Liver (tissue), 9 donors: ENCODE results near the gene SMOC2. TPM values are rescaled to one million over a fixed set of nuclear protein-coding genes. Genes with fewer than 3 reads are reported as not detected.

ENCODE experiments used
- DNase-seq: peaks from one replicate; pipeline ENCODE4 v3.0.0-alpha.2; 2017; ENCODE audit warnings: low spot score
- H3K27ac ChIP-seq, 2 donors: one replicate each; pipeline ENCODE4 v1.7.0; 2013; ENCODE audit warnings: inconsistent platforms in 2 of 2, low read length in 2 of 2, control low read depth in 1 of 2, low read depth in 1 of 2, mild to moderate bottlenecking in 1 of 2
- H3K27me3 ChIP-seq, 4 donors: one replicate each; pipeline versions ENCODE4 v1.6.1 to v1.7.0; 2013; ENCODE audit warnings: low read length in 3 of 4, inconsistent platforms in 1 of 4, mild to moderate bottlenecking in 1 of 4, moderate library complexity in 1 of 4; ENCODE audit not compliant: control insufficient read depth in 4 of 4, insufficient read depth in 4 of 4
- H3K36me3 ChIP-seq, 4 donors: one replicate each; pipeline versions ENCODE4 v1.6.1 to v1.7.0; 2013; ENCODE audit warnings: low read length in 3 of 4, mild to moderate bottlenecking in 3 of 4, low read depth in 1 of 4, moderate library complexity in 1 of 4; ENCODE audit not compliant: control insufficient read depth in 4 of 4, insufficient read depth in 3 of 4
- H3K4me1 ChIP-seq, 4 donors: one replicate each; pipeline versions ENCODE4 v1.6.1 to v1.7.0; 2013; ENCODE audit warnings: low read length in 3 of 4, mild to moderate bottlenecking in 3 of 4, moderate library complexity in 1 of 4; ENCODE audit not compliant: control insufficient read depth in 4 of 4, insufficient read depth in 4 of 4
- H3K4me3 ChIP-seq, 3 donors: one replicate each; pipeline versions ENCODE4 v1.6.1 to v1.7.0; 2013; ENCODE audit warnings: low read length in 3 of 3, control low read depth in 1 of 3, low read depth in 1 of 3, mild to moderate bottlenecking in 1 of 3
- H3K9ac ChIP-seq, 2 donors: one replicate each; pipeline ENCODE4 v1.7.0; 2013; ENCODE audit warnings: low read length in 2 of 2, mild to moderate bottlenecking in 2 of 2, moderate library complexity in 2 of 2, control low read depth in 1 of 2, low read depth in 1 of 2
- H3K9me3 ChIP-seq, 4 donors: one replicate each; pipeline versions ENCODE4 v1.6.1 to v1.7.0; 2013; ENCODE audit warnings: low read length in 3 of 4; ENCODE audit not compliant: control insufficient read depth in 4 of 4
- EGR1 ChIP-seq, 2 donors: IDR thresholded peaks; 2 replicates each; pipeline ENCODE4 v1.6.1; 2016 to 2018; ENCODE audit warnings: antibody characterized with exemption in 2 of 2, low read depth in 2 of 2
- FOXA1 ChIP-seq: IDR thresholded peaks from 2 replicates; pipeline ENCODE4 v1.6.1; 2016; ENCODE audit warnings: antibody characterized with exemption
- FOXA2 ChIP-seq: IDR thresholded peaks from 2 replicates; pipeline ENCODE4 v1.6.1; 2016; ENCODE audit warnings: antibody characterized with exemption
- GABPA ChIP-seq, 2 donors: IDR thresholded peaks in 1 of 2; conservative IDR thresholded peaks in 1 of 2; 2 replicates each; pipeline ENCODE4 v1.6.1; 2016; ENCODE audit warnings: antibody characterized with exemption in 2 of 2, mild to moderate bottlenecking in 1 of 2, moderate library complexity in 1 of 2
- HNF4A ChIP-seq, 2 donors: conservative IDR thresholded peaks; 2 replicates each; pipeline ENCODE4 v1.6.1; 2016; ENCODE audit warnings: antibody characterized with exemption in 2 of 2, mild to moderate bottlenecking in 2 of 2
- HNF4G ChIP-seq: IDR thresholded peaks from 2 replicates; pipeline ENCODE4 v1.6.1; 2016; ENCODE audit warnings: antibody characterized with exemption
- JUND ChIP-seq, 2 donors: IDR thresholded peaks; 2 replicates each; pipeline ENCODE4 v1.6.1; 2016; ENCODE audit warnings: antibody characterized with exemption in 2 of 2
- NR2F2 ChIP-seq: IDR thresholded peaks from 2 replicates; pipeline ENCODE4 v1.6.1; 2016; ENCODE audit warnings: antibody characterized with exemption
- RAD21 ChIP-seq, 2 donors: IDR thresholded peaks; 2 replicates each; pipeline ENCODE4 v1.6.1; 2016; ENCODE audit warnings: antibody characterized with exemption in 2 of 2, mild to moderate bottlenecking in 2 of 2
- RXRA ChIP-seq, 2 donors: IDR thresholded peaks; 2 replicates each; pipeline ENCODE4 v1.6.1; 2017 to 2018; ENCODE audit warnings: antibody characterized with exemption in 2 of 2, mild to moderate bottlenecking in 1 of 2
- SP1 ChIP-seq: IDR thresholded peaks from 2 replicates; pipeline ENCODE4 v1.6.1; 2018; ENCODE audit warnings: antibody characterized with exemption, mild to moderate bottlenecking
- TAF1 ChIP-seq: conservative IDR thresholded peaks from 2 replicates; pipeline ENCODE4 v1.6.1; 2016; ENCODE audit warnings: antibody characterized with exemption, mild to moderate bottlenecking
- WGBS: extraction: QIAGEN DNeasy Blood & Tissue Kit; methylation state at CpG from one replicate; pipeline ENCODE4 v1.1.7; 2013; 5-methylcytosine and 5-hydroxymethylcytosine counted together
- polyA plus RNA-seq, 2 donors: library from polyadenylated mRNA; stranded (reverse) in 1 of 2; unstranded in 1 of 2; fragments of 200-250 nt in 1 of 2; fragments of >200 nt in 1 of 2; fragmentation: Nextera tagmentation in 1 of 2; extraction: Ambion mirVana in 1 of 2; gene quantifications; one replicate each; pipeline versions ENCODE4 v1.2.1 to v1.2.3, GENCODE V29; 2013 to 2015
- total RNA-seq, 2 donors: library from RNA; depleted of rRNA; stranded (reverse); fragments of >200 nt; gene quantifications; one replicate each; pipeline ENCODE4 v1.2.3, GENCODE V29; 2014
- TF ChIP-seq, protein P1 (sequence below): IDR thresholded peaks from 2 replicates; pipeline ENCODE4 v1.6.1; 2016; ENCODE audit warnings: antibody characterized with exemption
- TF ChIP-seq, protein P2 (sequence below): fragments of 150-350 bp; IDR thresholded peaks from 2 replicates; pipeline ENCODE4 v1.5.1; 2017; ENCODE audit warnings: improper control_type of control experiment, low read depth, low read length; ENCODE audit not compliant: missing input control
- TF ChIP-seq, protein P3 (sequence below): IDR thresholded peaks from 2 replicates; pipeline ENCODE4 v1.6.1; 2016; ENCODE audit warnings: antibody characterized with exemption
- TF ChIP-seq, protein P4 (sequence below): IDR thresholded peaks from 2 replicates; pipeline ENCODE4 v1.6.1; 2016; ENCODE audit warnings: antibody characterized with exemption
- TF ChIP-seq, protein P5 (sequence below): IDR thresholded peaks from 2 replicates; pipeline ENCODE4 v1.6.1; 2016; ENCODE audit warnings: antibody characterized with exemption, mild to moderate bottlenecking
- donor health status: healthy.
- donor health status: healthy.
- donor health status: healthy.
- donor health status: healthy.
- donor health status: healthy.

The SMOC2 gene
- total and polyA plus RNA-seq, 4 donors = 0.23 to 1.9 (median 1.1) TPM

DNA sequence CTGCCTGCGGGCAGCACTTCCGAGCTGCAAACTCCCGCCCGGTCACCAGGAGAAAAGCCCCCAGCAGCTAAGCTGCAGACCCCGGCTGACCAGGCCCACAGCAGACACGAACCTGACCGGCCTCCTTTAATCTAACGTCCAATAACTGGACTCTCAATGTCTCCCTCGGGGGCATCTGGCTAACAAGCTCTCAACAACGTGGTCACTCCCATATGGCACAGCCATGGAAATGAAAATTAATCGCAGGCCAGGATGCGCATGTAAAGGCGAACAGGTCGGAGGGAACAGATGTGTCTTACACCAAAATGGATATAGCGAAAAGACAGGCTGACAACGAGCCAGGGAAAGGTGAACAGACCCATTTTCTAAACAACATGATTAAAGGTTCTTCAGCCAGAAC lies 44.4 kb upstream of the SMOC2 start:
- H3K36me3 ChIP-seq = no peaks in the 10 kb centered on the region
- 81% methylated on average over 16 of the region's 16 CpGs for WGBS

DNA sequence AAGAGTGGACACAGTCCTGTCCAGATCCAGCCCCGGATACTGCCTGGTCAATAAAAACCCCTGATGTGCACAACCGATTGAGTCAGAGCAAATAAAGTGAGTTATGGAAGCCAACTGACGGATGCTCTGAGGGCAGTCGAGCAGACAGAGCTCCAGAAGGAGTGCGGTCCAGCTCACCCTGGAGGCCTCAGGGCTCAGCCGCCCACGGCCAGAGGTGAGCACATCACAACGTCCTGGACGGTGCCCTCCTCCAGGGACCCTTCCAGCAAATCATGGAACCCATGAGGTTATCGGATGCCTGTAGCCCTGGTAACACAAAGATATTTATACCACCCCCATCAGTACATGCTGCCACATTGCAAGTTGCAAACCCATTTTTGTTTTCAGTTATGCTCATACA lies 44.0 kb upstream of the SMOC2 start:
- DNase-seq = no peak
- 72% methylated on average over 10 of the region's 10 CpGs for WGBS
- H3K27me3 ChIP-seq = no peaks in the 10 kb centered on the region
- no peak for TF ChIP-seq JUND (IDR thresholded peaks at IDR 0.05)
- no peak for TF ChIP-seq SP1
- TF ChIP-seq FOXA1 = no peak
- TF ChIP-seq RAD21 (IDR thresholded peaks at IDR 0.05) = no peak
- TF ChIP-seq NR2F2 = no peak
- TF ChIP-seq, protein P1, sequence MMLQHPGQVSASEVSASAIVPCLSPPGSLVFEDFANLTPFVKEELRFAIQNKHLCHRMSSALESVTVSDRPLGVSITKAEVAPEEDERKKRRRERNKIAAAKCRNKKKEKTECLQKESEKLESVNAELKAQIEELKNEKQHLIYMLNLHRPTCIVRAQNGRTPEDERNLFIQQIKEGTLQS = no peak
- TF ChIP-seq, protein P2, sequence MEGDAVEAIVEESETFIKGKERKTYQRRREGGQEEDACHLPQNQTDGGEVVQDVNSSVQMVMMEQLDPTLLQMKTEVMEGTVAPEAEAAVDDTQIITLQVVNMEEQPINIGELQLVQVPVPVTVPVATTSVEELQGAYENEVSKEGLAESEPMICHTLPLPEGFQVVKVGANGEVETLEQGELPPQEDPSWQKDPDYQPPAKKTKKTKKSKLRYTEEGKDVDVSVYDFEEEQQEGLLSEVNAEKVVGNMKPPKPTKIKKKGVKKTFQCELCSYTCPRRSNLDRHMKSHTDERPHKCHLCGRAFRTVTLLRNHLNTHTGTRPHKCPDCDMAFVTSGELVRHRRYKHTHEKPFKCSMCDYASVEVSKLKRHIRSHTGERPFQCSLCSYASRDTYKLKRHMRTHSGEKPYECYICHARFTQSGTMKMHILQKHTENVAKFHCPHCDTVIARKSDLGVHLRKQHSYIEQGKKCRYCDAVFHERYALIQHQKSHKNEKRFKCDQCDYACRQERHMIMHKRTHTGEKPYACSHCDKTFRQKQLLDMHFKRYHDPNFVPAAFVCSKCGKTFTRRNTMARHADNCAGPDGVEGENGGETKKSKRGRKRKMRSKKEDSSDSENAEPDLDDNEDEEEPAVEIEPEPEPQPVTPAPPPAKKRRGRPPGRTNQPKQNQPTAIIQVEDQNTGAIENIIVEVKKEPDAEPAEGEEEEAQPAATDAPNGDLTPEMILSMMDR = no peak
- TF ChIP-seq EGR1 (IDR thresholded peaks at IDR 0.05; ENCODE audit: low read depth in 2 of 2) = no peak
- no peak for TF ChIP-seq FOXA2
- no peak for TF ChIP-seq TAF1

More for the DNA sequence above, 44.4 kb upstream of the SMOC2 start:
- TF ChIP-seq HNF4A (conservative IDR thresholded peaks at IDR 0.05) (no peak), NR2F2 (no peak), FOXA2 (no peak), HNF4G (no peak), EGR1 (IDR thresholded peaks at IDR 0.05; ENCODE audit: low read depth in 2 of 2) (no peak), JUND (IDR thresholded peaks at IDR 0.05) (no peak), GABPA (IDR thresholded peaks at IDR 0.05 in 1 of 2, conservative IDR thresholded peaks at IDR 0.05 in 1 of 2) (no peak), RXRA (IDR thresholded peaks at IDR 0.05) (no peak), RAD21 (IDR thresholded peaks at IDR 0.05) (no peak)
- TF ChIP-seq, protein P2 = no peak
- TF ChIP-seq, protein P3, sequence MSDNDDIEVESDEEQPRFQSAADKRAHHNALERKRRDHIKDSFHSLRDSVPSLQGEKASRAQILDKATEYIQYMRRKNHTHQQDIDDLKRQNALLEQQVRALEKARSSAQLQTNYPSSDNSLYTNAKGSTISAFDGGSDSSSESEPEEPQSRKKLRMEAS = no peak
- TF ChIP-seq, protein P4, sequence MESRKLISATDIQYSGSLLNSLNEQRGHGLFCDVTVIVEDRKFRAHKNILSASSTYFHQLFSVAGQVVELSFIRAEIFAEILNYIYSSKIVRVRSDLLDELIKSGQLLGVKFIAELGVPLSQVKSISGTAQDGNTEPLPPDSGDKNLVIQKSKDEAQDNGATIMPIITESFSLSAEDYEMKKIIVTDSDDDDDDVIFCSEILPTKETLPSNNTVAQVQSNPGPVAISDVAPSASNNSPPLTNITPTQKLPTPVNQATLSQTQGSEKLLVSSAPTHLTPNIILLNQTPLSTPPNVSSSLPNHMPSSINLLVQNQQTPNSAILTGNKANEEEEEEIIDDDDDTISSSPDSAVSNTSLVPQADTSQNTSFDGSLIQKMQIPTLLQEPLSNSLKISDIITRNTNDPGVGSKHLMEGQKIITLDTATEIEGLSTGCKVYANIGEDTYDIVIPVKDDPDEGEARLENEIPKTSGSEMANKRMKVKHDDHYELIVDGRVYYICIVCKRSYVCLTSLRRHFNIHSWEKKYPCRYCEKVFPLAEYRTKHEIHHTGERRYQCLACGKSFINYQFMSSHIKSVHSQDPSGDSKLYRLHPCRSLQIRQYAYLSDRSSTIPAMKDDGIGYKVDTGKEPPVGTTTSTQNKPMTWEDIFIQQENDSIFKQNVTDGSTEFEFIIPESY = no peak
- TF ChIP-seq, protein P1 = no peak
- TF ChIP-seq, protein P5, sequence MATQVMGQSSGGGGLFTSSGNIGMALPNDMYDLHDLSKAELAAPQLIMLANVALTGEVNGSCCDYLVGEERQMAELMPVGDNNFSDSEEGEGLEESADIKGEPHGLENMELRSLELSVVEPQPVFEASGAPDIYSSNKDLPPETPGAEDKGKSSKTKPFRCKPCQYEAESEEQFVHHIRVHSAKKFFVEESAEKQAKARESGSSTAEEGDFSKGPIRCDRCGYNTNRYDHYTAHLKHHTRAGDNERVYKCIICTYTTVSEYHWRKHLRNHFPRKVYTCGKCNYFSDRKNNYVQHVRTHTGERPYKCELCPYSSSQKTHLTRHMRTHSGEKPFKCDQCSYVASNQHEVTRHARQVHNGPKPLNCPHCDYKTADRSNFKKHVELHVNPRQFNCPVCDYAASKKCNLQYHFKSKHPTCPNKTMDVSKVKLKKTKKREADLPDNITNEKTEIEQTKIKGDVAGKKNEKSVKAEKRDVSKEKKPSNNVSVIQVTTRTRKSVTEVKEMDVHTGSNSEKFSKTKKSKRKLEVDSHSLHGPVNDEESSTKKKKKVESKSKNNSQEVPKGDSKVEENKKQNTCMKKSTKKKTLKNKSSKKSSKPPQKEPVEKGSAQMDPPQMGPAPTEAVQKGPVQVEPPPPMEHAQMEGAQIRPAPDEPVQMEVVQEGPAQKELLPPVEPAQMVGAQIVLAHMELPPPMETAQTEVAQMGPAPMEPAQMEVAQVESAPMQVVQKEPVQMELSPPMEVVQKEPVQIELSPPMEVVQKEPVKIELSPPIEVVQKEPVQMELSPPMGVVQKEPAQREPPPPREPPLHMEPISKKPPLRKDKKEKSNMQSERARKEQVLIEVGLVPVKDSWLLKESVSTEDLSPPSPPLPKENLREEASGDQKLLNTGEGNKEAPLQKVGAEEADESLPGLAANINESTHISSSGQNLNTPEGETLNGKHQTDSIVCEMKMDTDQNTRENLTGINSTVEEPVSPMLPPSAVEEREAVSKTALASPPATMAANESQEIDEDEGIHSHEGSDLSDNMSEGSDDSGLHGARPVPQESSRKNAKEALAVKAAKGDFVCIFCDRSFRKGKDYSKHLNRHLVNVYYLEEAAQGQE = no peak
- Histone ChIP-seq H3K27ac (no peak overlapping the region), H3K9ac (no peak overlapping the region), H3K4me1 (no peaks in the 10 kb centered on the region), H3K4me3 (no peak overlapping the region), H3K27me3 (no peaks in the 10 kb centered on the region), H3K9me3 (no peaks in the 10 kb centered on the region)
- DNase-seq = no peak

More for the DNA sequence above, 44.0 kb upstream of the SMOC2 start:
- H3K27ac ChIP-seq = no peak overlapping the region
- H3K36me3 ChIP-seq = no peaks in the 10 kb centered on the region
- no peaks in the 10 kb centered on the region for H3K9me3 ChIP-seq
- H3K4me3 ChIP-seq = no peak overlapping the region
- no peaks in the 10 kb centered on the region for H3K4me1 ChIP-seq
- no peak overlapping the region for H3K9ac ChIP-seq
